ENCODE measurements around the gene IL23R. TPM values are rescaled to one million over a fixed set of nuclear protein-coding genes. Genes with fewer than 3 reads are reported as not detected.

IL23R gene
- total RNA-seq, 1 donor from 2014 or later, result not detected

- no peak for TF ChIP-seq CTCF (conservative IDR thresholded peaks at IDR 0.05; ENCODE audit: low read depth, low read length)
- no peak overlapping the region for H3K4me3 ChIP-seq (ENCODE audit: low read depth, low read length)
- DNase-seq (ENCODE audit: low read depth), result no peak
Observed at GRCh38 chr1:67126974-67127373, 39.3 kb upstream of the IL23R start.

GRCh38 chr1:67130673-67131072 is 35.6 kb upstream of the IL23R start:
- no peak for TF ChIP-seq CTCF (conservative IDR thresholded peaks at IDR 0.05; ENCODE audit: low read depth, low read length)
- no peak overlapping the region for H3K4me3 ChIP-seq (ENCODE audit: low read depth, low read length)
- no peak for DNase-seq (ENCODE audit: low read depth)

GRCh38 chr1:67133177-67133576 is 33.1 kb upstream of the IL23R start:
- TF ChIP-seq CTCF (conservative IDR thresholded peaks at IDR 0.05; ENCODE audit: low read depth, low read length), result no peak
- no peak for DNase-seq (ENCODE audit: low read depth)
- H3K4me3 ChIP-seq (ENCODE audit: low read depth, low read length), result no peak overlapping the region

- TF ChIP-seq CTCF (conservative IDR thresholded peaks at IDR 0.05; ENCODE audit: low read depth, low read length), result no peak
- no peak for DNase-seq (ENCODE audit: low read depth)
- H3K4me3 ChIP-seq (ENCODE audit: low read depth, low read length), result peak within 1 kb of the TSS; percentile 50
Observed at GRCh38 chr1:67134695-67135094, 31.6 kb upstream of the IL23R start, which contains the start of gene C1orf141. C1orf141 (minus strand) TSS chr1:67134970; CDS start chr1:67127240, 7,730 bp downstream.

GRCh38 chr1:67135354-67135753 is 30.9 kb upstream of the IL23R start:
- DNase-seq (ENCODE audit: low read depth), result no peak
- H3K4me3 ChIP-seq (ENCODE audit: low read depth, low read length), result no peak overlapping the region
- no peak for TF ChIP-seq CTCF (conservative IDR thresholded peaks at IDR 0.05; ENCODE audit: low read depth, low read length)

- no peak for DNase-seq (ENCODE audit: low read depth)
- no peak overlapping the region for H3K4me3 ChIP-seq (ENCODE audit: low read depth, low read length)
- no peak for TF ChIP-seq CTCF (conservative IDR thresholded peaks at IDR 0.05; ENCODE audit: low read depth, low read length)
Observed at GRCh38 chr1:67137307-67137753, 28.9 kb upstream of the IL23R start.

GRCh38 chr1:67138813-67139499 is 27.3 kb upstream of the IL23R start:
- DNase-seq (ENCODE audit: low read depth), result no peak
- no peak for TF ChIP-seq CTCF (conservative IDR thresholded peaks at IDR 0.05; ENCODE audit: low read depth, low read length)
- H3K4me3 ChIP-seq (ENCODE audit: low read depth, low read length), result no peak overlapping the region
